ENCODE results near the gene FLT1.

FLT1 gene

GRCh38 chr13:28286263-28286662, 208.7 kb downstream of the FLT1 start:
- H3K27ac ChIP-seq (replicated peaks): no peak overlapping the region
- no peak overlapping the region for H3K4me3 ChIP-seq (replicated peaks; ENCODE audit: insufficient read depth, low read length)
- TF ChIP-seq POLR2AphosphoS5 (IDR thresholded peaks at IDR 0.05; ENCODE audit: low read depth): no peak
- TF ChIP-seq GABPA (IDR thresholded peaks at IDR 0.05; ENCODE audit: low read depth): no peak
- no peak for TF ChIP-seq SPI1 (IDR thresholded peaks at IDR 0.05; ENCODE audit: borderline replicate concordance, low read depth)
- TF ChIP-seq, protein P1, sequence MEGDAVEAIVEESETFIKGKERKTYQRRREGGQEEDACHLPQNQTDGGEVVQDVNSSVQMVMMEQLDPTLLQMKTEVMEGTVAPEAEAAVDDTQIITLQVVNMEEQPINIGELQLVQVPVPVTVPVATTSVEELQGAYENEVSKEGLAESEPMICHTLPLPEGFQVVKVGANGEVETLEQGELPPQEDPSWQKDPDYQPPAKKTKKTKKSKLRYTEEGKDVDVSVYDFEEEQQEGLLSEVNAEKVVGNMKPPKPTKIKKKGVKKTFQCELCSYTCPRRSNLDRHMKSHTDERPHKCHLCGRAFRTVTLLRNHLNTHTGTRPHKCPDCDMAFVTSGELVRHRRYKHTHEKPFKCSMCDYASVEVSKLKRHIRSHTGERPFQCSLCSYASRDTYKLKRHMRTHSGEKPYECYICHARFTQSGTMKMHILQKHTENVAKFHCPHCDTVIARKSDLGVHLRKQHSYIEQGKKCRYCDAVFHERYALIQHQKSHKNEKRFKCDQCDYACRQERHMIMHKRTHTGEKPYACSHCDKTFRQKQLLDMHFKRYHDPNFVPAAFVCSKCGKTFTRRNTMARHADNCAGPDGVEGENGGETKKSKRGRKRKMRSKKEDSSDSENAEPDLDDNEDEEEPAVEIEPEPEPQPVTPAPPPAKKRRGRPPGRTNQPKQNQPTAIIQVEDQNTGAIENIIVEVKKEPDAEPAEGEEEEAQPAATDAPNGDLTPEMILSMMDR (IDR thresholded peaks at IDR 0.05; ENCODE audit: insufficient read depth, low read length): no peak
- no peak for TF ChIP-seq REST (IDR thresholded peaks at IDR 0.05; ENCODE audit: insufficient replicate concordance, low read depth)
- DNase-seq (ENCODE audit: low read depth in 1 of 2, low spot score in 1 of 2): no peak
- H3K27me3 ChIP-seq (ENCODE audit: insufficient read depth, poor library complexity, severe bottlenecking): no peaks in the 10 kb centered on the region

GRCh38 chr13:28283600-28283999, 211.3 kb downstream of the FLT1 start:
- Histone ChIP-seq H3K27me3 (ENCODE audit: insufficient read depth, poor library complexity, severe bottlenecking) (no peaks in the 10 kb centered on the region), H3K27ac (replicated peaks) (no peak overlapping the region)
- no peak for TF ChIP-seq POLR2AphosphoS5 (IDR thresholded peaks at IDR 0.05; ENCODE audit: low read depth)
- no peak for TF ChIP-seq REST (IDR thresholded peaks at IDR 0.05; ENCODE audit: insufficient replicate concordance, low read depth)
- no peak for TF ChIP-seq SPI1 (IDR thresholded peaks at IDR 0.05; ENCODE audit: borderline replicate concordance, low read depth)
- no peak for TF ChIP-seq GABPA (IDR thresholded peaks at IDR 0.05; ENCODE audit: low read depth)
- TF ChIP-seq, protein P1 (IDR thresholded peaks at IDR 0.05; ENCODE audit: insufficient read depth, low read length): no peak

DNA sequence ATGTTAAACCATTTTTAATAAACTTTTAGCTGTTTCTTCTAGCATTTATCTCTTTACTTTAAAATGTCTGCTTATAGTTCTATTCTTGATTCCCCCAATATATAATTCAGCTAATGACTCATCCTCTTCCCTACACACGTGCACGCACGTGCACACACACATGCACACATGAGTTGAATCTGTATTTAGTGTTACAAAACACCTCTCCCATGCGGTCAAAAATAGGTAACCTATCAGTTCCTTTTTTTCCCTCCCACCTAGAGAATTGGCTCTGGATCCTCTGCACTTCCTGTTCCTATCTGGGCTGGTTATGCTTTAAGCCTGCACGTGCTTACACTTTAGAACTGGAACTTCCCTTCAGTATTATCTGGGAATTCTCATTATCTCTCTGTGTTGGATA, 212.5 kb downstream of the FLT1 start:
- peak; percentile 68 to 80 for DNase-seq (ENCODE audit: low read depth in 1 of 2, low spot score in 1 of 2)
- no peaks in the 10 kb centered on the region for H3K27me3 ChIP-seq (ENCODE audit: insufficient read depth, poor library complexity, severe bottlenecking)
- TF ChIP-seq, protein P1 (IDR thresholded peaks at IDR 0.05; ENCODE audit: insufficient read depth, low read length): no peak
- TF ChIP-seq REST (IDR thresholded peaks at IDR 0.05; ENCODE audit: insufficient replicate concordance, low read depth): no peak
- TF ChIP-seq POLR2AphosphoS5 (IDR thresholded peaks at IDR 0.05; ENCODE audit: low read depth): 0 out of 2 replicates have a peak, but pooled peaks have one; percentile 31
- TF ChIP-seq SPI1 (IDR thresholded peaks at IDR 0.05; ENCODE audit: borderline replicate concordance, low read depth): peak; percentile 98
- H3K27ac ChIP-seq (replicated peaks): no peak overlapping the region
- H3K4me3 ChIP-seq (replicated peaks; ENCODE audit: insufficient read depth, low read length): no peak overlapping the region

More at GRCh38 chr13:28283600-28283999, 211.3 kb downstream of the FLT1 start:
- no peak overlapping the region for H3K4me3 ChIP-seq (replicated peaks; ENCODE audit: insufficient read depth, low read length)
- no peak for DNase-seq (ENCODE audit: low read depth in 1 of 2, low spot score in 1 of 2)

Measured in HL-60 (cell line).